D721Med (cell line): ENCODE results near the gene TGFBR3.

Experiments used
- DNase-seq: peaks from one replicate; pipeline ENCODE4 v3.0.0; 2011; ENCODE audit warnings: low spot score; ENCODE audit not compliant: insufficient read length
- FAIRE-seq: peaks from 2 replicates; lab custom pipeline; 2011; peaks lifted over from hg19 to GRCh38; lab: Jason Lieb, UNC
- TF ChIP-seq, protein P1 (sequence below): IDR thresholded peaks from 2 replicates; pipeline ENCODE4 v1.5.1; 2012; ENCODE audit warnings: mild to moderate bottlenecking, control low read depth; ENCODE audit not compliant: insufficient read depth; ENCODE audit errors: missing control alignments

TGFBR3 gene

DNA sequence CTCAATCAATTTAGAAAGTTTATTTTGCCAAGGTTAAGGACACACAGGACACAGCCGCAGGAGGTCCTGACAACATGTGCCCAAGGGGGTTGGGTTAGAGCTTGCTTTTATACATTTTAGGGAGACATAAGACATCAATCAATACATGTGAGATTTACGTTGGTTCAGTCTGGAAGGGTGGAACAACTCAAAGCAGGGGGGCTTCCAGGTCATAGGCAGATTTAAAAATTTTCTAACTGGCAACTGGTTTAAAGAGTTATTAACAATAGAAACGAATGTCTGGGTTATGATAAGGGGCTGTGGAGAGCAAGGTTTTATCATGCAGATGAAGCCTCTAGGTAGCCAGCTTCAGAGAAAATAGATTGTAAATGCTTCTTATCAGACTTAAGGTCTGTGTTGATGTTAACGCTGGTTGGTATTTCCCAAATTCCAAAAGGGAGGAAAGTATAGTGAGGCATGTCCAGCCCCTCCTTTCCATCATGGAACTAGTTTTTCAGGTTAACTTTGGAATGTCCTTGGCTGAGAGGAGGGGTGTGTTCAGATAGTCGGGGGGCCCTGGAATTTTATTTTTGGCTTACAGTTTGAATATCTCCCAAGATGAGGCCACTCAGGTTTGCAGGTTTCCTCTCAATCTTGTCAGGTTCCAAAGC, 31.0 kb upstream of the TGFBR3 start:
- DNase-seq (no peak), FAIRE-seq (no peak)
- TF ChIP-seq, protein P1, sequence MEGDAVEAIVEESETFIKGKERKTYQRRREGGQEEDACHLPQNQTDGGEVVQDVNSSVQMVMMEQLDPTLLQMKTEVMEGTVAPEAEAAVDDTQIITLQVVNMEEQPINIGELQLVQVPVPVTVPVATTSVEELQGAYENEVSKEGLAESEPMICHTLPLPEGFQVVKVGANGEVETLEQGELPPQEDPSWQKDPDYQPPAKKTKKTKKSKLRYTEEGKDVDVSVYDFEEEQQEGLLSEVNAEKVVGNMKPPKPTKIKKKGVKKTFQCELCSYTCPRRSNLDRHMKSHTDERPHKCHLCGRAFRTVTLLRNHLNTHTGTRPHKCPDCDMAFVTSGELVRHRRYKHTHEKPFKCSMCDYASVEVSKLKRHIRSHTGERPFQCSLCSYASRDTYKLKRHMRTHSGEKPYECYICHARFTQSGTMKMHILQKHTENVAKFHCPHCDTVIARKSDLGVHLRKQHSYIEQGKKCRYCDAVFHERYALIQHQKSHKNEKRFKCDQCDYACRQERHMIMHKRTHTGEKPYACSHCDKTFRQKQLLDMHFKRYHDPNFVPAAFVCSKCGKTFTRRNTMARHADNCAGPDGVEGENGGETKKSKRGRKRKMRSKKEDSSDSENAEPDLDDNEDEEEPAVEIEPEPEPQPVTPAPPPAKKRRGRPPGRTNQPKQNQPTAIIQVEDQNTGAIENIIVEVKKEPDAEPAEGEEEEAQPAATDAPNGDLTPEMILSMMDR = no peak

GRCh38 chr1:91916046-91916445, 30.1 kb upstream of the TGFBR3 start:
- TF ChIP-seq, protein P1 = no peak
- no peak for FAIRE-seq

DNA sequence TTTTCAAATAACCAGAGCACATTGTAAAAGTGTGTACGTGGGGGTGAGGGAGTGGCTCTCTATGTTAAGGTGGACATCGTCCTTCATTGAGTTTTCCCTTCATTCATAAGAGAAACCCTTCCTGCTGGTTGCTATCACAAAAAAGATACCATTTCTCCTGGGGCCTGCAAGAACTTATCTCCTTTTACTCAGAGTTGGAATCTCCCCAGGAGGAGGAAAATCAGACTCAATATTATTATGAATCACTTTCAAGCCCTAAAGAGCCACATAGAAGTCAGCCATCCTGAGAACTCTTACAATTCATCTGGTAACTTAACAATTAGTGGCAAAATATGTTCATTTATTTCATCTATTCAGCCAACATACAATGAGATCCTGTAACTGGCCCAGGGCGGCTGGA, 27.1 kb upstream of the TGFBR3 start:
- FAIRE-seq = no peak
- TF ChIP-seq, protein P1 = no peak
- DNase-seq = no peak

More at GRCh38 chr1:91916046-91916445, 30.1 kb upstream of the TGFBR3 start:
- DNase-seq = no peak

- DNase-seq (no peak), FAIRE-seq (no peak)
- TF ChIP-seq, protein P1 = no peak
Measured at GRCh38 chr1:91912266-91912665, 26.3 kb upstream of the TGFBR3 start.

DNA sequence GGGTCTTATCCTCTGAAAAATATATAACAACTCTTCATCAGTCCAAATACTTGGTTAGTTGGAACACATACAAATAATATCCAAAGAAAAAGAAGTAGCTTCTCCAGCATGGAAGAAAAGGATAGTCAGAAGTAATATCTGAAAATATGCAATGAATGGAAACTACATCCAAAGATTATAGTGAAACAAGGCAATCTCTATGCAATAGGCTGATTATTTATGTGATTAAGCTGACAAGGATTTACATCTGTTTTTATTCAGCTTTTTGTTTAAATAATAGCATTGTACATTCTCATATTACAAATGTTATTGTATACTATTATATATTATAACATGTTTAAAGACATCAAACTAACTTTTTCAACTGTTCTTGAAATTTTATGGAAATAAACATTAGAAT, 15.3 kb upstream of the TGFBR3 start:
- FAIRE-seq (no peak), DNase-seq (no peak)
- TF ChIP-seq, protein P1 = no peak

DNA sequence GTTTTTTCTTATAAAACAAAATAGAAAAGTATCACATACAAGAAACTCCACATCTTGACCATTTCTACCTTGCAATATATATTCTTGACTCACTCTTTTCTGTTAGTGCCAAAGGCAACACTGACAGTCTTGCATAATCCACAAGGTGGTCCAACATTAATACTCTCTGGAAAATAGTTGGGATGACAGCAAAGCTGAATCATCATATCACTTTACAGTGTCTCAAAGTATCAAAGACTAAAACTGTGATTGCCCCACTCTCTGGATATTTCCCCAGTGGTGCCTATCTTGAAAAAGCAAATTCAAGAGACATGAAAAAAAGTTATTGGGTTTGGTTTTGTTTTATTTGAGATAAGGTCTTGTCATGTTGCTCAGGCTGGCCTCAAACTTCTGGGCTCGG, 14.6 kb upstream of the TGFBR3 start:
- FAIRE-seq = no peak
- no peak for DNase-seq
- TF ChIP-seq, protein P1 = no peak

DNA sequence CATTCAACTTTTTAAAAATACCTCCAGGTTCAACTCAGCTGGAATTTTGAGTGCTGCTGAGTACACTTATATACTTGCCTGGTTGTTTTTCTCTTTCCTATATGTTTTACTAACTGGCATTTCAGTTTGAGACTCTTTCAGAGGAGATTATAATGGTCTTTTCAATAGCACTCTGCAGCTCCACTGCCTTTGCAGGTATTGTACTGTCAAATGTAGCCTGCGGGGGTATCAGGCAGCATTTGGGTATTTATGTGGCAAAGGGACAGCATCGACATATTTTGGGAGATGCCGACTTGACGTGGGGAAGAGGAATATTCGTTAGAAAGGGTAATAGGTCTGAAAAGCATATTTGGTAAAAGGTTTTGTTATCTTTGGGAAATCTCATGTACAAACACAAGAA, 11.1 kb upstream of the TGFBR3 start:
- no peak for FAIRE-seq
- TF ChIP-seq, protein P1 = no peak
- DNase-seq = no peak
